Measurements from ENCODE around the gene CFAP73.

DNA sequence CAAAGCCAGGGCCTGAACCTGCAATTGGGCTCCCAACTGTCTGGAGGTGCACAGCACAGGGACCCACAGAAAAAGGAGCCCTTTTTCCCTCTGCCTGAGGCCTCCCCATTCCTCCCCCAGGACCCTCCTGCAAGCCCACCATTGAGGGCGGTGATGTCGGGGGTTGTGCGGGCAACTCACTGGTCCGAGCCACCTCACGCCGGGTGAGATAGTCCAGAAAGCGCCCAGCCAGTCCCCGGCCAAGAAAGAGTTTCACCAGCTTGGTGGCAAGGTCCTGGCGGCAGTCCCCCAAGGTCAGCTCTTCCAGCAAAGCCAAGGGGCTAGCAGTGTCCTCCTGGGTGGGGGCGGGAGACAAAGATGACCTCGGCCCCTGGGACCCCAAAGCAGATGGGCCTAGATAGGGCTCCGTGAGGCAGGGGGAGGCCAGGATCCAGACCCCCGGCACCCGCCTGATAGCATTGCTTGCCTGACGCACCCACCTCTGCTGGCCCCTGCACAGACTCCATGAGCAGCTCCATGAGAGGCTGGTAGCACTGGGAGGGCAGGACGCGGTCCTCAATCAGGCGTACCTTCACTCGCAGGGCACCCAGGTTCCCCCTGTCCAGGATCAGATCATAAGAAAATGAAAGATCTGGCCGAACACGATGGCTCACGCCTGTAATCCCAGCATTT is 33.9 kb upstream of the CFAP73 start:
- TF ChIP-seq CTCF (IDR thresholded peaks at IDR 0.05; ENCODE audit: insufficient read depth, low read length, poor library complexity, severe bottlenecking): no peak
- no peak for TF ChIP-seq EZH2phosphoT487 (conservative IDR thresholded peaks at IDR 0.05; ENCODE audit: low read length)

Data from SU-DHL-6 (cell line).